Measurements from ENCODE around the gene PARD3. TPM values are rescaled to one million over a fixed set of nuclear protein-coding genes. Genes with fewer than 3 reads are reported as not detected.

PARD3 gene
- total RNA-seq, 1 donor from 2014 or later = 22.9 TPM

- H3K27me3 Mint-ChIP-seq (ENCODE audit: unreplicated experiment) = no peaks in the 10 kb centered on the region
- H3K4me1 Mint-ChIP-seq (ENCODE audit: low read depth, unreplicated experiment) = peaks cover 23% of the 10 kb centered on the region
Measured at GRCh38 chr10:34386921-34387320, 428.2 kb downstream of the PARD3 start.

GRCh38 chr10:34384372-34384771, 430.7 kb downstream of the PARD3 start:
- no peak overlapping the region for H3K4me3 Mint-ChIP-seq (ENCODE audit: unreplicated experiment)
- H3K9me3 Mint-ChIP-seq (ENCODE audit: unreplicated experiment) = no peaks in the 10 kb centered on the region
- no peaks in the 10 kb centered on the region for H3K36me3 Mint-ChIP-seq (ENCODE audit: unreplicated experiment)
- H3K27ac Mint-ChIP-seq (ENCODE audit: unreplicated experiment) = peak overlapping the region; percentile 70
- peaks cover 23% of the 10 kb centered on the region for H3K4me1 Mint-ChIP-seq (ENCODE audit: low read depth, unreplicated experiment)
- no peak for TF ChIP-seq CTCF (IDR thresholded peaks at IDR 0.05; ENCODE audit: partially characterized antibody, unreplicated experiment)
- no peak for DNase-seq
- H3K27me3 Mint-ChIP-seq (ENCODE audit: unreplicated experiment) = no peaks in the 10 kb centered on the region

More at GRCh38 chr10:34386921-34387320, 428.2 kb downstream of the PARD3 start:
- no peak for DNase-seq
- Mint-ChIP-seq H3K36me3 (ENCODE audit: unreplicated experiment) (no peaks in the 10 kb centered on the region), H3K4me3 (ENCODE audit: unreplicated experiment) (no peak overlapping the region), H3K9me3 (ENCODE audit: unreplicated experiment) (no peaks in the 10 kb centered on the region), H3K27ac (ENCODE audit: unreplicated experiment) (no peak overlapping the region)
- no peak for TF ChIP-seq CTCF (IDR thresholded peaks at IDR 0.05; ENCODE audit: partially characterized antibody, unreplicated experiment)

GRCh38 chr10:34382626-34383025, 432.5 kb downstream of the PARD3 start:
- Mint-ChIP-seq H3K27ac (ENCODE audit: unreplicated experiment) (peak overlapping the region; percentile 53), H3K36me3 (ENCODE audit: unreplicated experiment) (no peaks in the 10 kb centered on the region), H3K4me1 (ENCODE audit: low read depth, unreplicated experiment) (peaks cover 23% of the 10 kb centered on the region), H3K9me3 (ENCODE audit: unreplicated experiment) (no peaks in the 10 kb centered on the region), H3K4me3 (ENCODE audit: unreplicated experiment) (no peak overlapping the region), H3K27me3 (ENCODE audit: unreplicated experiment) (no peaks in the 10 kb centered on the region)
- TF ChIP-seq CTCF (IDR thresholded peaks at IDR 0.05; ENCODE audit: partially characterized antibody, unreplicated experiment) = no peak
- peak; percentile 18 for DNase-seq

GRCh38 chr10:34380856-34381255, 434.2 kb downstream of the PARD3 start:
- no peaks in the 10 kb centered on the region for H3K27me3 Mint-ChIP-seq (ENCODE audit: unreplicated experiment)
- H3K4me3 Mint-ChIP-seq (ENCODE audit: unreplicated experiment) = no peak overlapping the region
- no peaks in the 10 kb centered on the region for H3K36me3 Mint-ChIP-seq (ENCODE audit: unreplicated experiment)
- no peak for DNase-seq
- no peak overlapping the region for H3K27ac Mint-ChIP-seq (ENCODE audit: unreplicated experiment)
- H3K9me3 Mint-ChIP-seq (ENCODE audit: unreplicated experiment) = no peaks in the 10 kb centered on the region
- no peak for TF ChIP-seq CTCF (IDR thresholded peaks at IDR 0.05; ENCODE audit: partially characterized antibody, unreplicated experiment)
- peaks cover 31% of the 10 kb centered on the region for H3K4me1 Mint-ChIP-seq (ENCODE audit: low read depth, unreplicated experiment)

GRCh38 chr10:34378297-34378696, 436.8 kb downstream of the PARD3 start:
- no peaks in the 10 kb centered on the region for H3K9me3 Mint-ChIP-seq (ENCODE audit: unreplicated experiment)
- TF ChIP-seq CTCF (IDR thresholded peaks at IDR 0.05; ENCODE audit: partially characterized antibody, unreplicated experiment) = no peak
- no peak for DNase-seq
- peaks cover 2% of the 10 kb centered on the region for H3K27me3 Mint-ChIP-seq (ENCODE audit: unreplicated experiment)
- no peak overlapping the region for H3K27ac Mint-ChIP-seq (ENCODE audit: unreplicated experiment)
- no peak overlapping the region for H3K4me3 Mint-ChIP-seq (ENCODE audit: unreplicated experiment)
- H3K4me1 Mint-ChIP-seq (ENCODE audit: low read depth, unreplicated experiment) = peaks cover 30% of the 10 kb centered on the region
- no peaks in the 10 kb centered on the region for H3K36me3 Mint-ChIP-seq (ENCODE audit: unreplicated experiment)
